UCSD-AML1 (cell line): ENCODE data around the gene CPTP.
A peak's percentile ranks its signal among the peaks of the same experiment; 100 is the strongest.

ENCODE experiments used
- DNase-seq: peaks from one replicate; lab custom pipeline; 2025; ENCODE audit not compliant: unreplicated experiment; lab: John Stamatoyannopoulos, UW

The CPTP gene

DNA sequence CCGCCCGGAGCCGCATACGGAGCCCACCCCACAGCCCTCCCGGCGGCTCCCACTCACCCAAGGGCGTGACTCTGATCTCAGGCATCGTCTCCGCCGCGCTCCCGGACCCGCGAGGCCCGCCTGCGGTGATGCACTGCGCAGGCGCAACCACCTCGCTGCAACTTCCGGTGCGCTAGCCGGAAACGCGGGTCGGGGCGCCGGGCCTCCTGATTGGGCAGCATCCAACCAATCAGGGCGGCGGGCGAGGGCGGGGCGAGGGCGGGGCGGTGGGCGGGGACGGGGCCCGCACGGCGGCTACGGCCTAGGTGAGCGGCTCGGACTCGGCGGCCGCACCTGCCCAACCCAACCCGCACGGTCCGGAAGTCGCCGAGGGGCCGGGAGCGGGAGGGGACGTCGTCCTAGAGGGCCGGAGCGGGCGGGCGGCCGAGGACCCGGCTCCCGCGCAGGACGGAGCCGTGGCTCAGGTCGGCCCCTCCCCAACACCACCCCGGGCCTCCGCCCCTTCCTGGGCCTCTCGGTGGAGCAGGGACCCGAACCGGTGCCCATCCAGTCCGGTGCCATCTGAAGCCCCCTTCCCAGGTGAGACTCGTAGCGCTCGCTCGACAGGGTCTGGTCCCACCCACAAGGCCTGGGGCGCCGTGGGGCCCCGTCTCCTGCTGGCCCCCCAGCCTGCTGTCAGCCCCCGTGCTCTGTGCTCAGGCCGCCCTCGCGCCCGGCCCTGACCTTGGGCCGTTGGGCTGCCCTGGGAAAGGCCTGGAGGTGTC lies at the start of gene CPTP, which contains the start of gene INTS11:
Gene CPTP (plus strand): TSS at position 279 of the 764 bp plus-strand sequence. CDS start 2,109 bp downstream, outside the sequence.
Gene INTS11 (minus strand): TSS at position 137 of the 764 bp plus-strand sequence. CDS start 52 bp downstream, at position 85.
- peak; percentile 94 for DNase-seq

DNA sequence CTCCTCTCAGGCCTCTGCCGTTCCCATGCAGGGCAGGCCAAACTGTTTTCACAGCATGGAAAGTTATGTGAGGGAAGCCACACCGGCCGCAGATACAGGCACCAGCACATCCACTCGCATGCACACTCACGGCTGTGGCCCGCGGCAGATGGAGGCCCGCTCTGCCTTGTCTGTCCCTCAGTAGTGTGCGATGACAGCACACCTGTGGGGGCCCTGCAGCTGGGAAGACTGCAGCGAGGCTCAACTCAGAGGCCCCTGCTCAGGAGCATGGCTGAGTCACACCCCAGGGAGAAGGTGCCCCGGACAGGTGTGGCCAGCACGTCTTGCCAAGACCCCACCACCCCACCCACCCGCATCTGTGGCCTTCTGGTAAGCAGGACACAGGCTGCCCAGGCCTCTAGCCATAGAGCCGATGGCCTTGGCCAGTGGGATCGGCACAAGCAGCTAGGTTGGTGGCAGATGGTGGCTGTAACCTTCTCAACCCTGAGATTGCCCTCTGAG lies 49.6 kb upstream of the CPTP start:
- DNase-seq: no peak

DNA sequence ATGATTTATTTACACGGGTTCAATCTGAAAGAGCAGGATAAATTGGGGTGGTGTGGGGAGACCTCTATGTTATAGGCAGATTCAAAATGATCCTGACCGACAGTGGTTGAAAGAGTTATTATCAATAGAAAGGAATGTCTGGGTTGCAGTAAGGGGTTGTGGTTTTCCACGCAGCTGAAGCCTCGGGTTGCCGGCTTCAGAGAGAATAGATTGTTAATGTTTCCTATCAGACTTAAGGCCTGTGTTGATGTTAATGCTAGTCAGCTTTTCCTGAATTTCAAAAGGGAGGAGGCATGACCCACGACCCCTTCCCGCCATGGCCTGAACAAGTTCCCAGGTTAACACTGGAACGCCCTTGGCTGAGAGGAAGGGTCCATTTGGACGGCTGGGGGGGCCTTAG lies 48.8 kb upstream of the CPTP start:
- no peak for DNase-seq

DNA sequence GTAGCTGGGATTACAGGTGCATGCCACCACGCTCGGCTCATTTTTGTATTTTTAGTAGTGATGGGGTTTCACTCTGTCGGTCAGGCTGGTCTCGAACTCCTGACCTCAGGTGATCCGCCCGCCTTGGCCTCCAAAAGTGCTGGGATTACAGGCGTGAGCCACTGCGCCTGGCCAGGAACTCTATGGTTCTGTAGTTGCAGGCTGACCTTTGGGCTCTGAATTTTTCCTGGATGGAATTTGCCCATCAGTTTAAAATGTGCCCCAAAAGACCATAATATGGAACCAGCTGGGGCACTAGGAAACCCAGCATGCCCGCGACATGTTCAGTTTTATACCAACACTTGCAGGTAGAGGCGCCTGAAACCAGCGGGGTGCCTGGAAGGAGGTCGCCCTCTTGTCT lies 46.0 kb upstream of the CPTP start:
- DNase-seq: no peak

DNA sequence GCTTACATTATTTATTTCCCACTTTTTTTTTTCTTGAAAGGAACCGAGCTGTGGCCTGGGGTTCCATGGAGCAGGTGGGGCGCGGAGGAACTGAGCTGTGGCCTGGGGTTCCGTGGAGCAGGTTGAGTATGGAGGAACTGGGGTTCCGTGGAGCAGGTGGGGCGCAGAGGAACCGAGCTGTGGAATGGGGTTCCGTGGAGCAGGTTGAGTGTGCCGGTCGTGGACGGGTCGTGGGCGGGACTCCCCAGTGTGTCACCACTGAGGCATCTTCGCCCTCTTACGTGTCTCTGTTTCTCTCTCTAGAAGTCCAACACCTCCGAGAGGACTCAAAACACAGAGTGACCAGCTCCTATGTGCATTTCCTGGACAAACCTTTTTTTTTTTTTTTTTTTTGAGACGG lies 45.6 kb upstream of the CPTP start:
- no peak for DNase-seq

DNA sequence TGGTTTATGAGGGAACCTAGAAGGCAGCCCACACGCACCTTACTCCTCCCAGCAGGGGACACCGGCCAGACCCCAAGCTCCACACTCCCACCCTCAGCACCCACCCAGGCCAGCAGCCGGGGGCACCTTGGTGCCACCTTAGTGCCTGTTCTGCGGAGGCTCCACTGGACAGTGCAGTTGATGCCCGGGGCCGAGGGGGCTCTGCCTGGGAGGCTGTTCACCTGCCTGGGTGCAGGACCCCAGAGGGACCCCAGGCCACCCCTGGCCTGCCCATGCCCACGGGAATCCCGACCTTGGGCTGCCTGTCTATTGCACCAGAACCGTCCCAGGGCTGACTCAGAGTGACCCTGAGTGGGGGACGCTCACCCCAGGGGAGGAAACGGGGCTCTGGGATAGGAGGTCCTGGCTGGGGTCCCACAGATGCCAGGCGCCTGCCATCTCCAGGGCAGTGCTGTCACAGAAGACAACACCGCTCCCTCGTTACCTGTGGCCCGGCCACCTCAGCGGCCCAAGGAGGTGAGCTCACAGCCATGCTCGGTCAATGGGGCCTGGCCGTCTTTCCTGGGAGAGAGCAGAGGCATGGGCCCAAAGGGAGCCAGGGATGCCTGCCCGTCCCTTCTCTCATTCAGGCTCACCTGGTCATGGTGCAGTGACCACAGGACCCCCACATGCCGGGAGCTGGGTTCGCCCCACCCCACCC lies 43.7 kb upstream of the CPTP start:
- DNase-seq: no peak

DNA sequence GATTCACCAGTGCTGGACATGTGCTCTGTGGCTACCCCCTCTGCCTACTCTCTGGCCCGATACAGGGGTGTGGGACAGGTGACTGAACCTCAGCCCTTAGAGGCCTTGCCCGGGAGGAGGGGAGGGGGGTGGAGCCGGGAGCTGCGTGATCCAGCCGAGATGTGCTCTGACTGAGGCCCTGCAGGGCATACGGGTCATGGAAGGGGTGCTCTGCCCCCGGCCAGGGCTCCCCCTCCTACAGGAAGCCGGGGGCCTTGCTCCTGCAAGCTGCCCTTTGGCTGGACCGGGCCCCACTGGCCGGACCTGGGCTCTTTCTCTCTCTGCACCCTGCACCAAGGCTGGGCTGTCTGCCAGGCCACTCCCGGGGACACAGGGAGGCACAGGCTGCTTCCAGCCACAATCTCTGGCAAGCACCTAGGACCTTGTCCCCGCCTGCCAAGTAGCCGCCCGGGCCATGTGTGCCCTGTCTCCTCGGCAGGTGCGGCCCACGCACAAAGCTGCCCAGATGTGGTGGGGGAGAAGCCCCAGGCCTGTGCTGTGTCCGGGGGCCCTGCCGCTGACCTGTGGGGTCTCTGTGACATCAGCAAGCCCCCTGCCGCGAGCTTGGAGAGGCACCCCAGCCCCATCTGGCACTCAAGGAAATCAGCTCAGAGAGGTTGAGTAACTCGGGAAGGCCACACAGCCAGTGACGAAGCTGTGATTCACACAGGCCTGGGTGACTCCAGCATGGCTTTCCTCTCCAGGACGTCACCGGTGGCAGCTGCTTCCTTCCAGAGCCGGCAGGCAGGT lies 42.9 kb upstream of the CPTP start:
- DNase-seq: no peak

DNA sequence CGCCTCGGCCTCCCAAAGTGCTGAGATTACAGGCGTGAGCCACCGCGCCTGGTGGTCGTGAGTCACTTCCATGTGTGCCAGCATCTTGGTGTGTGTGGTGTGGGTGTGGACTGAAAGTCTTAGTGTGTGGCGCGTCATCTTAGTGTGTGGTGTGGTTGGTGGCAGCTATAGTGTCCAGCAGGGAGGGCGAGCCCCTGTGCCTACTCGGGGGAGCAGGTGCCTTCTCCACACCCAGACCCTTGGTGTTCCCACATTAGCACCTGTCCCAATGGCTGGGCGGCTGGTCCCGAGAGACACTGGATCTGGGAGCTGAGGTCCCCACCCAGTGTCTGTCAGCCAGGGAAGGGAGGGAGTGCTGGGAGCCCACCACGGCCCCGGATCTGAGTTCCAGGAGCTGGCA lies 41.6 kb upstream of the CPTP start:
- DNase-seq: no peak

DNA sequence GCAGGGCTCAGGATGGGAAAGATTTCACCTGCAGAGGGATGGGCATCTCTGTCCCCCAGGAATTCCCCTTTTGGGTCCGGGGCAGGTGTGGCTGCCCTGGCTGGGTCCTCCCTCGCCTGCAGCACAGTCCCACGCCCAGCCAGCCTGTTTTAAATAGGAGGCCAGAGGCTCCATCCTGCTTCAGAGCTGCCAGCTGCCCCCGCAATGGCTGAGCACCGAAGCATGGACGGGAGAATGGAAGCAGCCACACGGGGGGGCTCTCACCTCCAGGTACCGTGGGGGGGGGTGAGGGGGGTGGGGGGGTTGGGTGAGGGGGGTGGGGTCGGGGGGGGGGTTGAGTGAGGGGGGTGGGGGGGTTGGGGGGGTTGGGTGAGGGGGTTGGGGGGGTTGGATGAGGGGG lies 40.8 kb upstream of the CPTP start:
- no peak for DNase-seq

DNA sequence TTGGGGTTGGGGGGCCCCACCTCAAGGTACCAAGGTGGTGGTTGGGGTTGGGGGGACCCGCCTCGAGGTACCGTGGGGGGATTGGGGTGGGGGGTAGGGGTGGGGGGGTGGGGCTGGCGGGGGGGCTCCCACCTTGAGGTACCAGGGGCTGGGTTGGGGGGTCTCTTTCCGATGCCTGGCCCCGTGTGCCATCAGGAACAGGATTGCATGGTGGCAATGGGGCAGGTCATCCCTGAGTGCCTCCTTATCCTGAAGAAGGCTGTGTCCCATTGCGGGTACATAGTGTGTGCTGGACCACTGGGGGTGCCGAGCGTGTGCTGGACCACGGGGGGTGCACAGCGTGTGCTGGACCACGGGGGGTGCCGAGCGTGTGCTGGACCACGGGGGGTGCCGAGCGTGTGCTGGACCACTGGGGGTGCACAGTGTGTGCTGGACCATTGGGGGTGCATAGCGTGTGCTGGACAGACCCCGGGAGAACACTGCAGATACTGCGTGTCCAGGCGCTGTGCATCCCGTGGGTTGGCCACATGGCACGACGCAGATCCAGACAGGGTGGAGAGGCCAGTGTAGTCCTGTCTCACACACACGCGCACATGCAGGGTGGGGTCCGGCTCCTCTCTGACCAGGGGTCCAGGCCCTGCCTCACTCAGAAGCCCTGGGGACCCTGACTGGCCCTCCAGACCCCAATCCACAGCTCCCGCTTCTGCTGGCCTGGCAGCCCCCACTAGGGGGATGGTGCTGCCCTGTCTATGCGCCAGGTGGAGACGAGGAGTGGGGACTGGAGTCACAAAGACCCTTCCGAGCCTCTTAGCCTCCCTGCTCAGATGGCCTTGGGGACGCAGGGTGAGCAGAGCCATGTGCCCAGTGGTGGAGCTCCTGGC lies 40.1 kb upstream of the CPTP start:
- no peak for DNase-seq

DNA sequence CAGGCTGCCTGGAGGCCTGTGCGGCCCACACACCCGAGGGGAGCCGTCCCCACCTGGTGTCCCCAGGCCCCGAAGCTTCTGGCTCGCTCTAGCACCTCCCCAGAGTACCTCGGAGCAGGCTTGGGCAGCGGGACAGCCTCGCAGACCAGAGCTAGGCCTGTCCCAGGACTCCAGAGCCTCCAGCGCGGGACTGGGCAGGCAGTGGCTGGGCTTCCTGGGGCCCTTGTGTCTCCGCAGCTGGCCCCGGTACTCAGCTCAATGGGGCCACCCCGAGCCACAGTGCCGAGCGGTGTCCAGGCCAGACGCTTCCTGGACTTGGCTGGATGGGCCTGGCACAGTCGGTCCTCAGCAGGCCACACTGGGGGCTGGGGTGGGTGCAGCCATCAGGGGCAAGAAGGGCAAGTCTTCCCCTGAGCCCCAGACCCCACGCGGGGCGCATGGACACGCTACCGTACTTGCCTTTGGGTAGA lies 39.5 kb upstream of the CPTP start:
- DNase-seq: no peak

DNA sequence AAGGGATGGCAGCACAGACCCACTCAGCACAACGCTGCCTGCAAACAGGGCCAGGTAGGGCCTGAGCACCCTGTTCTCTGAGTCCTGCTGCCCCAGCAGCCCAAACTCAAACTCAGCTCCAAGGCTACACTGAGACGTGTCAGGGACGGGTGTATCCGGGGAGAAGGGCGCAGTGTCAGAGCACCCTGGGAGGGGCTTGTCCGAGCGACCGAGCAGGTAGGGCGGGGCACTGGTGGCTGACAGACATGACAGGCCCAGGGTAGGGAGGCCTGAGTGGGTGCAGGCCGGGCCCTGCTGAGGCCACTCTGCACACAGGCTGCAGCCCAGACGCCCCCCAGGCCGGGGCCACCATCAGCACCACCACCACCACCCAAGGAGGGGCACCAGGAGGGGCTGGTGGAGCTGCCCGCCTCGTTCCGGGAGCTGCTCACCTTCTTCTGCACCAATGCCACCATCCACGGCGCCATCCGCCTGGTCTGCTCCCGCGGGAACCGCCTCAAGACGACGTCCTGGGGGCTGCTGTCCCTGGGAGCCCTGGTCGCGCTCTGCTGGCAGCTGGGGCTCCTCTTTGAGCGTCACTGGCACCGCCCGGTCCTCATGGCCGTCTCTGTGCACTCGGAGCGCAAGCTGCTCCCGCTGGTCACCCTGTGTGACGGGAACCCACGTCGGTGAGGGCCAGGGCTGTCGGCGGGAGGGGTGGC lies 38.8 kb upstream of the CPTP start:
- no peak for DNase-seq

DNA sequence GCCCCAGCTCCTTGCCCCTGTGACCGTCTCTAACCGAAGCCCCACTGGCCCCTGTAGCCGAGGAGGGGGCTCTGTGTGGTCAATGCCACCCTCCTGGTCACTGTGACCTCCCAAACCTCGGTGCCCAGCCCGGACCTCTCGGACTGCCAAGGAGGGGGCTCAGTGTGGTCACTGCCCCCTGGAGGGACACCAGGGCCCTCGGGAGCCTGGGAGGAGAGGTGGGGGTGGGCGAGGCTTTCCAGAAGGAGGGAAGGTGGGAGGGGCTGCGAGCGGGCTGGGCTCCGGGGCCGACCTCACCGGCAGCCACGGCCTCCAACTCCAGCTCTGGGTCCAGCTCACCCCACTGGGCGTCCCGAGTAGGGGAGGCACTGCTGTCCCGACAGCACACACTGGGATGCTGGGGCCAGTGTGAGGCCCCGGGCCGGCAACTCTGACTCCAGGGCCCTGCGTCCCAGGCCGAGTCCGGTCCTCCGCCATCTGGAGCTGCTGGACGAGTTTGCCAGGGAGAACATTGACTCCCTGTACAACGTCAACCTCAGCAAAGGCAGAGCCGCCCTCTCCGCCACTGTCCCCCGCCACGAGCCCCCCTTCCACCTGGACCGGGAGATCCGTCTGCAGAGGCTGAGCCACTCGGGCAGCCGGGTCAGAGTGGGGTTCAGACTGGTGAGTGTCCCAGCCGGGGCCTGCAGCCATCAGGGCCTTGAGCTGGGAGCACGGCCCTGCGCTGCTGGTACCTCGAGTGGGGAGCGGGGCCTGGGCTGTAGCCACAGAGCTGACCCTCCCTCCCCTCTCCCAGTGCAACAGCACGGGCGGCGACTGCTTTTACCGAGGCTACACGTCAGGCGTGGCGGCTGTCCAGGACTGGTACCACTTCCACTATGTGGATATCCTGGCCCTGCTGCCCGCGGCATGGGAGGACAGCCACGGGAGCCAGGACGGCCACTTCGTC lies 38.0 kb upstream of the CPTP start:
- DNase-seq: no peak

DNA sequence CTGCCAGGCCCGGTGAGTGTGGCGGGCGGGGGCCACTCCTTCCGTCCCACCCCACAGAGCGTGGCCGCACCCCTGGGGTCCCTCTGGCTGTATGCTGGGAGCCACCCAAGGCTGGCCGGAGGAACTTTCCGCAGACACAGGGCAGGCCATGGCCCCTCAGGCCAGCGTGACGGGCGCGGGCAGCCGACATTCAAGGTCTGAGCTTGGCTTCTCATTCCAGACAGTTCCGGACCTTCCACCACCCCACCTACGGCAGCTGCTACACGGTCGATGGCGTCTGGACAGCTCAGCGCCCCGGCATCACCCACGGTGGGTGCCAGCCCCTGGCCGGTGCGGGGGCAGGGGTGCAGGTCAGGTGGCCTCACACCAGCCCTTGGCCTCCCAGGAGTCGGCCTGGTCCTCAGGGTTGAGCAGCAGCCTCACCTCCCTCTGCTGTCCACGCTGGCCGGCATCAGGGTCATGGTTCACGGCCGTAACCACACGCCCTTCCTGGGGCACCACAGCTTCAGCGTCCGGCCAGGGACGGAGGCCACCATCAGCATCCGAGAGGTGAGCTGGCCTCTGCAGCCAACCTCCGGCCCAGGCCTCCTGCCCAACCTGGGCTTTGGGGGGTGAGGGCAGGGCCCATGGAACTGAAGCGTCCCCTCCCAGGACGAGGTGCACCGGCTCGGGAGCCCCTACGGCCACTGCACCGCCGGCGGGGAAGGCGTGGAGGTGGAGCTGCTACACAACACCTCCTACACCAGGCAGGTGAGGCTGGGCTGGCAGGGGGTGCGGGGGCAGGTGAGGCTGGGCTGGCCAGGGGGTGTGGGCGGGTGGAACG lies 37.1 kb upstream of the CPTP start:
- DNase-seq: no peak

DNA sequence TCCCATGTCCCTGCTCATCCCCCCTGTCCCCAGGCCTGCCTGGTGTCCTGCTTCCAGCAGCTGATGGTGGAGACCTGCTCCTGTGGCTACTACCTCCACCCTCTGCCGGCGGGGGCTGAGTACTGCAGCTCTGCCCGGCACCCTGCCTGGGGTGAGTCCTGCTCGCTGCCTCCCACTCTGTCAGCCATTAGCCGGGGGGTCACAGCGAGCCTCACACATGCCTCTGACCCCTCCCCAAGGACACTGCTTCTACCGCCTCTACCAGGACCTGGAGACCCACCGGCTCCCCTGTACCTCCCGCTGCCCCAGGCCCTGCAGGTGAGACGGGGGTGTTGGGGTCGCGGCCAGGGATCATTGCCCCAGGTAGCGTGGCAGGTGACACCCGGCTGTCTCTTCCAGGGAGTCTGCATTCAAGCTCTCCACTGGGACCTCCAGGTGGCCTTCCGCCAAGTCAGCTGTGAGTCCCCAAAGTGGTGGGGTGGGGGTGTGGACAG lies 34.3 kb upstream of the CPTP start:
- peak; percentile 75 for DNase-seq

DNA sequence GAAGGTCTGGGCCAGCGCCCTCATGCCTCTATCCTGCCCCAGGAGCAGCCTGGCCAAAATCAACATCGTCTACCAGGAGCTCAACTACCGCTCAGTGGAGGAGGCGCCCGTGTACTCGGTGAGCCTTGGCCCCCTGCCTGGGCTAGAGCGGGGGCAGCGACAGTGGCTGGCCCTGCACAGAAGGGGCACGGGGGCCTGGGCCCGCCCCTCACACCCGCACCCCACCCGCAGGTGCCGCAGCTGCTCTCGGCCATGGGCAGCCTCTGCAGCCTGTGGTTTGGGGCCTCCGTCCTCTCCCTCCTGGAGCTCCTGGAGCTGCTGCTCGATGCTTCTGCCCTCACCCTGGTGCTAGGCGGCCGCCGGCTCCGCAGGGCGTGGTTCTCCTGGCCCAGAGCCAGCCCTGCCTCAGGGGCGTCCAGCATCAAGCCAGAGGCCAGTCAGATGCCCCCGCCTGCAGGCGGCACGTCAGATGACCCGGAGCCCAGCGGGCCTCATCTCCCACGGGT lies 33.5 kb upstream of the CPTP start:
- DNase-seq: no peak
